ENCODE data around the gene TXLNG. TPM values are rescaled to one million over a fixed set of nuclear protein-coding genes. Genes with fewer than 3 reads are reported as not detected.

Gene TXLNG
- total RNA-seq, 1 experiment from 2014 or later: 31.1 TPM

DNA sequence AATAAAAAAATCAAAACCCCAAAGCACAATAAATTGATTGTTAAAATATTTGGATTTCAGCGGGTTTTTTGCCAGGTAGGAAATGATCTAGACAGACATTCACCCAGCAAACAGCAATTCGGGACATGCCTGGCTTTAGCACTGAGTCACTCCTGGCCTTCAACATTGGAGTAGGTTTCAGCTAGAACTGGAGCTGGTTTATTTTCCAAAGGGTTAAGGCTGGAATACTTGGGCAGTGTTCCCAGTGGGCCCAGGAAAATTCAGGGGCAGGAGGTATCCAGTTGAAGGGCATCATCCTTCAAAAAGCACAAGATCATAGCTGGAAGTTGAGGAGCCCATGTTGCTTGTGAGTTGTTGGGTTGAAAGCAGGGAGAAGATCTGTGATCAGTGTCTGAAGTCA is 41.0 kb downstream of the TXLNG start (continued):
- TF ChIP-seq EMX1 (CRISPR knock-in tag; IDR thresholded peaks at IDR 0.05) (no peak), ZNF425 (CRISPR knock-in tag; conservative IDR thresholded peaks at IDR 0.05) (no peak)
- TF ChIP-seq, protein P1, sequence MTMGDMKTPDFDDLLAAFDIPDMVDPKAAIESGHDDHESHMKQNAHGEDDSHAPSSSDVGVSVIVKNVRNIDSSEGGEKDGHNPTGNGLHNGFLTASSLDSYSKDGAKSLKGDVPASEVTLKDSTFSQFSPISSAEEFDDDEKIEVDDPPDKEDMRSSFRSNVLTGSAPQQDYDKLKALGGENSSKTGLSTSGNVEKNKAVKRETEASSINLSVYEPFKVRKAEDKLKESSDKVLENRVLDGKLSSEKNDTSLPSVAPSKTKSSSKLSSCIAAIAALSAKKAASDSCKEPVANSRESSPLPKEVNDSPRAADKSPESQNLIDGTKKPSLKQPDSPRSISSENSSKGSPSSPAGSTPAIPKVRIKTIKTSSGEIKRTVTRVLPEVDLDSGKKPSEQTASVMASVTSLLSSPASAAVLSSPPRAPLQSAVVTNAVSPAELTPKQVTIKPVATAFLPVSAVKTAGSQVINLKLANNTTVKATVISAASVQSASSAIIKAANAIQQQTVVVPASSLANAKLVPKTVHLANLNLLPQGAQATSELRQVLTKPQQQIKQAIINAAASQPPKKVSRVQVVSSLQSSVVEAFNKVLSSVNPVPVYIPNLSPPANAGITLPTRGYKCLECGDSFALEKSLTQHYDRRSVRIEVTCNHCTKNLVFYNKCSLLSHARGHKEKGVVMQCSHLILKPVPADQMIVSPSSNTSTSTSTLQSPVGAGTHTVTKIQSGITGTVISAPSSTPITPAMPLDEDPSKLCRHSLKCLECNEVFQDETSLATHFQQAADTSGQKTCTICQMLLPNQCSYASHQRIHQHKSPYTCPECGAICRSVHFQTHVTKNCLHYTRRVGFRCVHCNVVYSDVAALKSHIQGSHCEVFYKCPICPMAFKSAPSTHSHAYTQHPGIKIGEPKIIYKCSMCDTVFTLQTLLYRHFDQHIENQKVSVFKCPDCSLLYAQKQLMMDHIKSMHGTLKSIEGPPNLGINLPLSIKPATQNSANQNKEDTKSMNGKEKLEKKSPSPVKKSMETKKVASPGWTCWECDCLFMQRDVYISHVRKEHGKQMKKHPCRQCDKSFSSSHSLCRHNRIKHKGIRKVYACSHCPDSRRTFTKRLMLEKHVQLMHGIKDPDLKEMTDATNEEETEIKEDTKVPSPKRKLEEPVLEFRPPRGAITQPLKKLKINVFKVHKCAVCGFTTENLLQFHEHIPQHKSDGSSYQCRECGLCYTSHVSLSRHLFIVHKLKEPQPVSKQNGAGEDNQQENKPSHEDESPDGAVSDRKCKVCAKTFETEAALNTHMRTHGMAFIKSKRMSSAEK (CRISPR knock-in tag; IDR thresholded peaks at IDR 0.05; ENCODE audit: borderline replicate concordance): no peak
- TF ChIP-seq, protein P2, sequence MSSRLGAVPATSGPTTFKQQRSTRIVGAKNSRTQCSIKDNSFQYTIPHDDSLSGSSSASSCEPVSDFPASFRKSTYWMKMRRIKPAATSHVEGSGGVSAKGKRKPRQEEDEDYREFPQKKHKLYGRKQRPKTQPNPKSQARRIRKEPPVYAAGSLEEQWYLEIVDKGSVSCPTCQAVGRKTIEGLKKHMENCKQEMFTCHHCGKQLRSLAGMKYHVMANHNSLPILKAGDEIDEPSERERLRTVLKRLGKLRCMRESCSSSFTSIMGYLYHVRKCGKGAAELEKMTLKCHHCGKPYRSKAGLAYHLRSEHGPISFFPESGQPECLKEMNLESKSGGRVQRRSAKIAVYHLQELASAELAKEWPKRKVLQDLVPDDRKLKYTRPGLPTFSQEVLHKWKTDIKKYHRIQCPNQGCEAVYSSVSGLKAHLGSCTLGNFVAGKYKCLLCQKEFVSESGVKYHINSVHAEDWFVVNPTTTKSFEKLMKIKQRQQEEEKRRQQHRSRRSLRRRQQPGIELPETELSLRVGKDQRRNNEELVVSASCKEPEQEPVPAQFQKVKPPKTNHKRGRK (CRISPR knock-in tag; IDR thresholded peaks at IDR 0.05; ENCODE audit: borderline replicate concordance): no peak
- TF ChIP-seq, protein P3, sequence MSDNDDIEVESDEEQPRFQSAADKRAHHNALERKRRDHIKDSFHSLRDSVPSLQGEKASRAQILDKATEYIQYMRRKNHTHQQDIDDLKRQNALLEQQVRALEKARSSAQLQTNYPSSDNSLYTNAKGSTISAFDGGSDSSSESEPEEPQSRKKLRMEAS (CRISPR knock-in tag; IDR thresholded peaks at IDR 0.05): no peak

DNA sequence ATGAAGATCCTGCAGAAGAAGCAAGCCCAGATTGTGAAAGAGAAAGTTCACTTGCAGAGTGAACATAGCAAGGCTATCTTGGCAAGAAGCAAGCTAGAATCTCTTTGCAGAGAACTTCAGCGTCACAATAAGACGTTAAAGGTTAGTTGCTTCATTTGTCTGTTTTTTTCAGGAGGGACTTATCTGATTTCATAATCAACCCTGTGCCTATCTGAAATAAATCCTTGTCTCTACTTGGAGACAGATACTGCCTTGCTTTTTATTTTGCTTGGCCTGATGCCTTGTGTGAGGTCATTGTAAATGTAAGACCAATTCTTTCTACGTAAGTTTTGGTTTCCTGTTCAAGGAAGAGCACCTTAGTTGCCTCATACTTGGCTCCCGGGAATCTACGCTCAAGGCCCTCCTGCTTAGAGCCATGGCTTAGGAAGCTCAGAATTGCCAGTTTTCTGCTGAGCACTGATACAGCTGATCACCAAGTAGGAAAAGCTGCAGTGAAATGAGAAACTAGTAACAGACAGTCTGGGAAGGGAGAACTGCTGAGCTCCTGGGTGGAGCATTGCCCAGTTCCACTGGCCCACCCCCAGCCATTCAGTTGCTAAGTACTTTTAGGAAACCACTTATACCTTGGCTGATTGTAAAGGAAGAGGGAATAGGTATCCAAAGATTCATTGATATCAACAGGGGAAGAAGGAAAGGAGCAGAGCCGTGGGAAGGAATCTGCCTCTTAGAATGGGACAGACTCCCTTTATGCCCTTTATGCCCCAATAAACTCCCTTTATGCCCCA is 42.0 kb downstream of the TXLNG start:
- ChIA-PET CTCF (no interaction called here), POLR2A (no interaction called here)
- Mint-ChIP-seq H3K36me3 (peaks cover 28% of the 10 kb centered on the region), H3K9me3 (no peaks in the 10 kb centered on the region), H3K4me1 (peaks cover 23% of the 10 kb centered on the region), H3K4me3 (no peak overlapping the region), H3K27ac (peak overlapping the region; percentile 76), H3K27me3 (ENCODE audit: low read depth) (no peaks in the 10 kb centered on the region)
- no peak for DNase-seq (ENCODE audit: low spot score)
- TF ChIP-seq, protein P2 (CRISPR knock-in tag; IDR thresholded peaks at IDR 0.05; ENCODE audit: borderline replicate concordance): no peak
- no peak for TF ChIP-seq ERG (CRISPR knock-in tag; IDR thresholded peaks at IDR 0.05)
- no peak for TF ChIP-seq FOXJ3 (CRISPR knock-in tag; IDR thresholded peaks at IDR 0.05; ENCODE audit: borderline replicate concordance)
- TF ChIP-seq PRRX2 (CRISPR knock-in tag; IDR thresholded peaks at IDR 0.05): no peak
- TF ChIP-seq, protein P4, sequence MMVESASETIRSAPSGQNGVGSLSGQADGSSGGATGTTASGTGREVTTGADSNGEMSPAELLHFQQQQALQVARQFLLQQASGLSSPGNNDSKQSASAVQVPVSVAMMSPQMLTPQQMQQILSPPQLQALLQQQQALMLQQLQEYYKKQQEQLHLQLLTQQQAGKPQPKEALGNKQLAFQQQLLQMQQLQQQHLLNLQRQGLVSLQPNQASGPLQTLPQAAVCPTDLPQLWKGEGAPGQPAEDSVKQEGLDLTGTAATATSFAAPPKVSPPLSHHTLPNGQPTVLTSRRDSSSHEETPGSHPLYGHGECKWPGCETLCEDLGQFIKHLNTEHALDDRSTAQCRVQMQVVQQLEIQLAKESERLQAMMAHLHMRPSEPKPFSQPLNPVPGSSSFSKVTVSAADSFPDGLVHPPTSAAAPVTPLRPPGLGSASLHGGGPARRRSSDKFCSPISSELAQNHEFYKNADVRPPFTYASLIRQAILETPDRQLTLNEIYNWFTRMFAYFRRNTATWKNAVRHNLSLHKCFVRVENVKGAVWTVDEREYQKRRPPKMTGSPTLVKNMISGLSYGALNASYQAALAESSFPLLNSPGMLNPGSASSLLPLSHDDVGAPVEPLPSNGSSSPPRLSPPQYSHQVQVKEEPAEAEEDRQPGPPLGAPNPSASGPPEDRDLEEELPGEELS (CRISPR knock-in tag; IDR thresholded peaks at IDR 0.05): no peak
- TF ChIP-seq TP53 (CRISPR knock-in tag; IDR thresholded peaks at IDR 0.05): no peak
- TF ChIP-seq NR2C2 (CRISPR knock-in tag; IDR thresholded peaks at IDR 0.05): no peak
- TF ChIP-seq, protein P5, sequence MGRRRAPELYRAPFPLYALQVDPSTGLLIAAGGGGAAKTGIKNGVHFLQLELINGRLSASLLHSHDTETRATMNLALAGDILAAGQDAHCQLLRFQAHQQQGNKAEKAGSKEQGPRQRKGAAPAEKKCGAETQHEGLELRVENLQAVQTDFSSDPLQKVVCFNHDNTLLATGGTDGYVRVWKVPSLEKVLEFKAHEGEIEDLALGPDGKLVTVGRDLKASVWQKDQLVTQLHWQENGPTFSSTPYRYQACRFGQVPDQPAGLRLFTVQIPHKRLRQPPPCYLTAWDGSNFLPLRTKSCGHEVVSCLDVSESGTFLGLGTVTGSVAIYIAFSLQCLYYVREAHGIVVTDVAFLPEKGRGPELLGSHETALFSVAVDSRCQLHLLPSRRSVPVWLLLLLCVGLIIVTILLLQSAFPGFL (CRISPR knock-in tag; IDR thresholded peaks at IDR 0.05; ENCODE audit: borderline replicate concordance): no peak
- TF ChIP-seq ZNF416 (CRISPR knock-in tag; IDR thresholded peaks at IDR 0.05): no peak
- TF ChIP-seq E2F5 (CRISPR knock-in tag; IDR thresholded peaks at IDR 0.05): no peak
- TF ChIP-seq ZNF138 (CRISPR knock-in tag; conservative IDR thresholded peaks at IDR 0.05): no peak
- no peak for TF ChIP-seq ZNF671 (CRISPR knock-in tag; IDR thresholded peaks at IDR 0.05)
- no peak for TF ChIP-seq FOXP1 (CRISPR knock-in tag; IDR thresholded peaks at IDR 0.05; ENCODE audit: borderline replicate concordance)
- TF ChIP-seq, protein P3 (CRISPR knock-in tag; IDR thresholded peaks at IDR 0.05): no peak
- peak; percentile 71 for ATAC-seq

All from WTC11 (cell line).